GM18861 (cell line): ENCODE measurements around the gene FRMD5.

Source experiments
- ATAC-seq: cut with Tn5 transposase; IDR thresholded peaks from one replicate; pipeline ENCODE4 v1.9.1; 2021; ENCODE audit not compliant: unreplicated experiment

The FRMD5 gene

GRCh38 chr15:43931790-43932435 lies 263.2 kb downstream of the FRMD5 start:
- ATAC-seq: no peak

- no peak for ATAC-seq
Measured at GRCh38 chr15:43931119-43931518, 264.0 kb downstream of the FRMD5 start.

- ATAC-seq: no peak
Measured at GRCh38 chr15:43930556-43930955, 264.5 kb downstream of the FRMD5 start.

GRCh38 chr15:43930079-43930478 lies 265.0 kb downstream of the FRMD5 start:
- no peak for ATAC-seq

- ATAC-seq: no peak
Measured at GRCh38 chr15:43928152-43928551, 266.9 kb downstream of the FRMD5 start.

- ATAC-seq: no peak
Measured at GRCh38 chr15:43927203-43927602, 267.9 kb downstream of the FRMD5 start.

GRCh38 chr15:43923553-43923952 lies 271.5 kb downstream of the FRMD5 start:
- ATAC-seq: no peak

- ATAC-seq: no peak
Measured at GRCh38 chr15:43922021-43922420, 273.1 kb downstream of the FRMD5 start.

- no peak for ATAC-seq
Measured at GRCh38 chr15:43920815-43921214, 274.3 kb downstream of the FRMD5 start.

GRCh38 chr15:43920254-43920600 lies 274.8 kb downstream of the FRMD5 start:
- ATAC-seq: no peak

GRCh38 chr15:43919540-43920253 lies 275.4 kb downstream of the FRMD5 start:
- ATAC-seq: no peak

GRCh38 chr15:43918717-43919116 lies 276.4 kb downstream of the FRMD5 start:
- ATAC-seq: no peak

GRCh38 chr15:43916326-43916660 lies 278.8 kb downstream of the FRMD5 start:
- ATAC-seq: no peak

GRCh38 chr15:43915631-43916325 lies 279.3 kb downstream of the FRMD5 start:
- ATAC-seq: no peak

GRCh38 chr15:43913941-43914340 lies 281.1 kb downstream of the FRMD5 start:
- ATAC-seq: no peak

GRCh38 chr15:43913026-43913780 lies 281.9 kb downstream of the FRMD5 start:
- no peak for ATAC-seq

GRCh38 chr15:43912208-43912607 lies 282.9 kb downstream of the FRMD5 start:
- no peak for ATAC-seq

- no peak for ATAC-seq
Measured at GRCh38 chr15:43911235-43911781, 283.8 kb downstream of the FRMD5 start.

- no peak for ATAC-seq
Measured at GRCh38 chr15:43908516-43909050, 286.5 kb downstream of the FRMD5 start.

- ATAC-seq: no peak
Measured at GRCh38 chr15:43905755-43906154, 289.3 kb downstream of the FRMD5 start.

- ATAC-seq: no peak
Measured at GRCh38 chr15:43903864-43904290, 291.2 kb downstream of the FRMD5 start.
